ENCODE measurements around the gene GPR161. TPM values are rescaled to one million over a fixed set of nuclear protein-coding genes. Genes with fewer than 3 reads are reported as not detected.

Gene GPR161
- total and polyA plus RNA-seq, 10 of the 15 experiments (the other 5 are each of a cell fraction or from before 2014, with no cell fraction given), result 0.07 to 0.49 (median 0.34) TPM; not detected in 2

DNA sequence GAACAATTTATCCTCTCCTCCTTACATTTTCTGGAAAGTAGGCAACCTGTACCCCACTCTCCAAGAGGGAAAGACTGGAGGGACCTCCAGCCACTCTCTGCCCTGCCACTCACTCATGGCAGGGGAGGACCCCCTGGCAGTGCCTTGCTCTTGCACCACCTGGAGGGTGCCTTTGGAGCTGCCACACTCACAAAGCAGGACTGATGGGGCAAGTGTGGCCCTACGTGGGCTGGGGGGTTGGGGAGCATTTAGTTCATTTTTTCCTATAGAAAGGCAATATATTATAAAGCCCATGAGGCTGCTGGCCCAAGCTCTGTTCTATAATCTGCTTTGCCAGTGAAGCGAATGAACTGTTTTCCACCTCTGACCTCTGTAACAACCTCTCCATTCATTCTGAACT lies 50.3 kb downstream of the GPR161 start:
- Histone ChIP-seq H3K9ac (ENCODE audit: control insufficient read depth, insufficient read depth, low read length) (no peak overlapping the region), H3K9me3 (replicated peaks; ENCODE audit: control insufficient read depth, insufficient read depth, low read length) (no peaks in the 10 kb centered on the region), H3K4me2 (ENCODE audit: control insufficient read depth, insufficient read depth) (no peak overlapping the region), H3K27me3 (replicated peaks in 1 of 2; ENCODE audit: control insufficient read depth in 2 of 2, insufficient read depth in 2 of 2, low read length in 1 of 2) (0 out of 4 replicates have a peak, but pooled peaks cover 0 to 1% of the 10 kb centered on the region in 2 experiments), H4K20me1 (ENCODE audit: control insufficient read depth, insufficient read depth) (no peaks in the 10 kb centered on the region), H3K4me1 (ENCODE audit: control insufficient read depth, insufficient read depth, low read length) (no peaks in the 10 kb centered on the region), H3K4me3 (no peak overlapping the region), H3K79me2 (ENCODE audit: control insufficient read depth, insufficient read depth, low read length) (no peaks in the 10 kb centered on the region), H3K36me3 (ENCODE audit: control insufficient read depth in 2 of 2, insufficient read depth in 2 of 2, low read length in 1 of 2) (no peaks in the 10 kb centered on the region), H3K27ac (ENCODE audit: control insufficient read depth, insufficient read depth) (no peak overlapping the region), H2AFZ (ENCODE audit: control insufficient read depth, low read depth, low read length) (no peak overlapping the region)
- CTCF ChIA-PET, result interaction anchor here (0.6 to 7.2 kb wide), 9 partner anchors 14 to 371 kb away, joined by 3 to 95 read pairs (median 7); no protein-coding TSS in a partner anchor
- in situ Hi-C loops (cut with MboI), result no loop called here
- ATAC-seq (no peak), DNase-seq (ENCODE audit: low read depth, low spot score) (no peak), FAIRE-seq (no peak)
- intact Hi-C loops (cut with micrococcal nuclease; ENCODE audit: unreplicated experiment), result loop anchor here (10.0 kb wide), 1 partner anchor 238 kb away; no protein-coding TSS in a partner anchor
- TF ChIP-seq, protein P1, sequence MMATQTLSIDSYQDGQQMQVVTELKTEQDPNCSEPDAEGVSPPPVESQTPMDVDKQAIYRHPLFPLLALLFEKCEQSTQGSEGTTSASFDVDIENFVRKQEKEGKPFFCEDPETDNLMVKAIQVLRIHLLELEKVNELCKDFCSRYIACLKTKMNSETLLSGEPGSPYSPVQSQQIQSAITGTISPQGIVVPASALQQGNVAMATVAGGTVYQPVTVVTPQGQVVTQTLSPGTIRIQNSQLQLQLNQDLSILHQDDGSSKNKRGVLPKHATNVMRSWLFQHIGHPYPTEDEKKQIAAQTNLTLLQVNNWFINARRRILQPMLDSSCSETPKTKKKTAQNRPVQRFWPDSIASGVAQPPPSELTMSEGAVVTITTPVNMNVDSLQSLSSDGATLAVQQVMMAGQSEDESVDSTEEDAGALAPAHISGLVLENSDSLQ (IDR thresholded peaks at IDR 0.05), result 0 out of 2 replicates have a peak, but pooled peaks have one; percentile 18
- no peak for TF ChIP-seq SUZ12 (IDR thresholded peaks at IDR 0.05; ENCODE audit: unreplicated experiment)
- TF ChIP-seq, protein P2, sequence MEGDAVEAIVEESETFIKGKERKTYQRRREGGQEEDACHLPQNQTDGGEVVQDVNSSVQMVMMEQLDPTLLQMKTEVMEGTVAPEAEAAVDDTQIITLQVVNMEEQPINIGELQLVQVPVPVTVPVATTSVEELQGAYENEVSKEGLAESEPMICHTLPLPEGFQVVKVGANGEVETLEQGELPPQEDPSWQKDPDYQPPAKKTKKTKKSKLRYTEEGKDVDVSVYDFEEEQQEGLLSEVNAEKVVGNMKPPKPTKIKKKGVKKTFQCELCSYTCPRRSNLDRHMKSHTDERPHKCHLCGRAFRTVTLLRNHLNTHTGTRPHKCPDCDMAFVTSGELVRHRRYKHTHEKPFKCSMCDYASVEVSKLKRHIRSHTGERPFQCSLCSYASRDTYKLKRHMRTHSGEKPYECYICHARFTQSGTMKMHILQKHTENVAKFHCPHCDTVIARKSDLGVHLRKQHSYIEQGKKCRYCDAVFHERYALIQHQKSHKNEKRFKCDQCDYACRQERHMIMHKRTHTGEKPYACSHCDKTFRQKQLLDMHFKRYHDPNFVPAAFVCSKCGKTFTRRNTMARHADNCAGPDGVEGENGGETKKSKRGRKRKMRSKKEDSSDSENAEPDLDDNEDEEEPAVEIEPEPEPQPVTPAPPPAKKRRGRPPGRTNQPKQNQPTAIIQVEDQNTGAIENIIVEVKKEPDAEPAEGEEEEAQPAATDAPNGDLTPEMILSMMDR (IDR thresholded peaks at IDR 0.05 in 2 of 3, conservative IDR thresholded peaks at IDR 0.05 in 1 of 3; ENCODE audit: control insufficient read depth in 2 of 3, extremely low read depth in 1 of 3, insufficient read depth in 1 of 3, low read depth in 3 of 3, low read length in 3 of 3), result 0 out of 6 replicates have a peak, but pooled peaks of 2 of the 3 experiments have one; percentile 1 to 3
- WGBS (ENCODE audit: insufficient coverage, insufficient replicate concordance, low lambda C conversion rate, missing lambda C conversion rate), result 53% methylated on average over 2 of the region's 2 CpGs
- SMC1A ChIA-PET (ENCODE audit: uncharacterized antibody, unreplicated experiment), result interaction anchor here (1.1 kb wide), 2 partner anchors 9 to 63 kb away, joined by 3 read pairs; no protein-coding TSS in a partner anchor
- RAD21 ChIA-PET (ENCODE audit: unreplicated experiment), result no interaction called here
- POLR2A ChIA-PET, result no interaction called here
- BruUV-seq (replicated peaks), result no TSS peak
